NB4 (cell line): ENCODE measurements around the gene EIF2S2.

Experiments used
- CTCF ChIP-seq: IDR thresholded peaks from one replicate; pipeline ENCODE4 v1.5.1; 2012; ENCODE audit warnings: low read depth, low read length
- MAX ChIP-seq: IDR thresholded peaks from 2 replicates; pipeline ENCODE4 v1.6.1; 2011; ENCODE audit warnings: low read depth, low read length
- MYC ChIP-seq: IDR thresholded peaks from 2 replicates; pipeline ENCODE4 v1.6.1; 2011; ENCODE audit warnings: low read depth, low read length
- POLR2A ChIP-seq: IDR thresholded peaks from 2 replicates; pipeline ENCODE4 v1.6.1; 2011; ENCODE audit warnings: mild to moderate bottlenecking; ENCODE audit not compliant: insufficient read length; ENCODE audit errors: extremely low read depth

- TF ChIP-seq POLR2A (no peak), CTCF (no peak), MAX (no peak), MYC (no peak)
Measured at GRCh38 chr20:34060970-34061369, 51.1 kb downstream of the EIF2S2 start.
